Mesenchymal stem cell (in vitro differentiated cells and primary cell): ENCODE data around the gene DDTL.
"Not testable (repeated sequence)": the region's sequence is repeated elsewhere in the genome, so short reads cannot be mapped to it uniquely, and the experiment has no call there.

Experiments used
- DNase-seq: peaks from one replicate; pipeline ENCODE4 v3.0.0-alpha.2; 2013
- H2AFZ ChIP-seq: one replicate; pipeline ENCODE4 v1.6.1; 2013; ENCODE audit warnings: low read depth, mild to moderate bottlenecking, control low read depth, inconsistent platforms, low read length, moderate library complexity
- H2AK5ac ChIP-seq: 2 replicates; pipeline ENCODE4 v1.6.1; 2013; ENCODE audit warnings: low read length, moderate library complexity, mild to moderate bottlenecking, inconsistent platforms; ENCODE audit not compliant: severe bottlenecking
- H2BK120ac ChIP-seq: one replicate; pipeline ENCODE4 v1.6.1; 2013; ENCODE audit warnings: low read depth, mild to moderate bottlenecking, inconsistent platforms, low read length, moderate library complexity
- H2BK12ac ChIP-seq, 2 experiments: one replicate each; pipeline ENCODE4 v1.6.1; 2013; ENCODE audit warnings: inconsistent platforms in 2 of 2, low read length in 2 of 2, mild to moderate bottlenecking in 2 of 2, moderate library complexity in 2 of 2, control low read depth in 1 of 2
- H2BK15ac ChIP-seq: one replicate; pipeline ENCODE4 v1.6.1; 2013; ENCODE audit warnings: mild to moderate bottlenecking, low read depth, inconsistent platforms; ENCODE audit not compliant: poor library complexity, severe bottlenecking
- H2BK5ac ChIP-seq: 2 replicates; pipeline ENCODE4 v1.6.1; 2013; ENCODE audit warnings: low read depth, mild to moderate bottlenecking, low read length, control low read depth, inconsistent platforms; ENCODE audit not compliant: poor library complexity, severe bottlenecking
- H3K14ac ChIP-seq, 2 experiments: one replicate each; pipeline ENCODE4 v1.6.1; 2013; ENCODE audit warnings: inconsistent platforms in 2 of 2, low read length in 2 of 2, control low read depth in 1 of 2, mild to moderate bottlenecking in 1 of 2, moderate library complexity in 1 of 2
- H3K18ac ChIP-seq, 2 experiments: one replicate each; pipeline ENCODE4 v1.6.1; 2013; ENCODE audit warnings: inconsistent platforms in 2 of 2, low read length in 2 of 2, control low read depth in 1 of 2, low read depth in 1 of 2, mild to moderate bottlenecking in 1 of 2
- H3K23ac ChIP-seq, 2 experiments: one replicate each; pipeline ENCODE4 v1.6.1; 2013; ENCODE audit warnings: inconsistent platforms in 2 of 2, low read length in 2 of 2, mild to moderate bottlenecking in 2 of 2, moderate library complexity in 2 of 2, control low read depth in 1 of 2
- H3K27ac ChIP-seq: 2 replicates; pipeline ENCODE4 v1.5.1; 2013; ENCODE audit warnings: mild to moderate bottlenecking, moderate library complexity, low read length, control low read depth, inconsistent platforms; ENCODE audit not compliant: poor library complexity, severe bottlenecking
- H3K27me3 ChIP-seq, 2 experiments: 2 replicates each; pipeline versions ENCODE4 v1.6.1 to v1.7.0; 2013; ENCODE audit warnings: low read length in 2 of 2, mild to moderate bottlenecking in 2 of 2, moderate library complexity in 2 of 2, control low read depth in 1 of 2, inconsistent platforms in 1 of 2; ENCODE audit not compliant: control insufficient read depth in 1 of 2, insufficient read depth in 1 of 2
- H3K36me3 ChIP-seq, 2 experiments: 2 replicates each; pipeline versions ENCODE4 v1.6.1 to v1.7.0; 2013; ENCODE audit warnings: low read length in 2 of 2, control low read depth in 1 of 2, inconsistent platforms in 1 of 2, low read depth in 1 of 2, mild to moderate bottlenecking in 1 of 2; ENCODE audit not compliant: insufficient read depth in 2 of 2, control insufficient read depth in 1 of 2
- H3K4ac ChIP-seq, 2 experiments: one replicate each; pipeline ENCODE4 v1.6.1; 2013; ENCODE audit warnings: inconsistent platforms in 2 of 2, low read length in 2 of 2, mild to moderate bottlenecking in 2 of 2, moderate library complexity in 2 of 2, control low read depth in 1 of 2, low read depth in 1 of 2
- H3K4me1 ChIP-seq: 2 replicates; pipeline ENCODE4 v1.6.1; 2013; ENCODE audit warnings: low read depth, low read length, control low read depth; ENCODE audit not compliant: control insufficient read depth, insufficient read depth
- H3K4me2 ChIP-seq: 2 replicates; pipeline ENCODE4 v1.6.1; 2013; ENCODE audit warnings: low read length, mild to moderate bottlenecking, inconsistent platforms; ENCODE audit not compliant: poor library complexity, severe bottlenecking
- H3K4me3 ChIP-seq, 2 experiments: 2 replicates each; pipeline versions ENCODE4 v1.5.1 to v1.7.0; 2013; ENCODE audit warnings: low read length in 2 of 2, mild to moderate bottlenecking in 2 of 2, control low read depth in 1 of 2, low read depth in 1 of 2; ENCODE audit not compliant: insufficient read depth in 1 of 2
- H3K79me1 ChIP-seq: replicated peaks from 2 replicates; pipeline ENCODE4 v1.6.1; 2013; ENCODE audit warnings: mild to moderate bottlenecking, control low read depth, low read length, inconsistent platforms; ENCODE audit not compliant: poor library complexity, severe bottlenecking
- H3K9ac ChIP-seq: 2 replicates; pipeline ENCODE4 v1.7.0; 2013; ENCODE audit warnings: mild to moderate bottlenecking, low read length, moderate library complexity
- H3K9me3 ChIP-seq: 2 replicates; pipeline ENCODE4 v1.7.0; 2013; ENCODE audit warnings: mild to moderate bottlenecking, low read length; ENCODE audit not compliant: control insufficient read depth
- H4K8ac ChIP-seq: one replicate; pipeline ENCODE4 v1.6.1; 2013; ENCODE audit warnings: inconsistent platforms, mild to moderate bottlenecking, low read length, moderate library complexity
- H4K91ac ChIP-seq: one replicate; pipeline ENCODE4 v1.6.1; 2013; ENCODE audit warnings: mild to moderate bottlenecking, low read length, inconsistent platforms
- WGBS: methylation state at CpG from one replicate; pipeline ENCODE4 v1.1.7; 2013; ENCODE audit warnings: mixed read lengths; 5-methylcytosine and 5-hydroxymethylcytosine counted together

The DDTL gene

GRCh38 chr22:23999779-24000178 lies 33.1 kb downstream of the DDTL start:
- not testable (repeated sequence) for H3K27ac ChIP-seq, H2AK5ac ChIP-seq, H3K4me2 ChIP-seq, H3K9ac ChIP-seq, H4K91ac ChIP-seq, H3K14ac ChIP-seq, H2BK15ac ChIP-seq, H3K79me1 ChIP-seq, H2AFZ ChIP-seq, H3K27me3 ChIP-seq, H3K4ac ChIP-seq, H2BK12ac ChIP-seq, H3K36me3 ChIP-seq, H3K4me3 ChIP-seq, H4K8ac ChIP-seq, H3K23ac ChIP-seq, H2BK120ac ChIP-seq, H3K4me1 ChIP-seq, H3K9me3 ChIP-seq, H3K18ac ChIP-seq, H2BK5ac ChIP-seq, DNase-seq
- 87% methylated on average over 7 of the region's 7 CpGs for WGBS

- H3K4ac ChIP-seq = no peak overlapping the region
- peaks cover 5 to 7% of the 10 kb centered on the region in 2 experiments for H3K27me3 ChIP-seq
- H3K9me3 ChIP-seq = no peaks in the 10 kb centered on the region
- no peak overlapping the region for H3K14ac ChIP-seq
- no peak overlapping the region for H2BK12ac ChIP-seq
- peak overlapping the region; percentile 44 for H2BK15ac ChIP-seq
- H3K27ac ChIP-seq = no peak overlapping the region
- no peak for DNase-seq
- H3K4me2 ChIP-seq = no peak overlapping the region
- WGBS = 82% methylated on average over 9 of the region's 9 CpGs
- H3K4me3 ChIP-seq = no peak overlapping the region
- H2AK5ac ChIP-seq = no peak overlapping the region
- H3K23ac ChIP-seq = no peak overlapping the region
- H3K4me1 ChIP-seq = no peaks in the 10 kb centered on the region
- peak overlapping the region; percentile 43 for H4K91ac ChIP-seq
- no peaks in the 10 kb centered on the region for H3K36me3 ChIP-seq
- no peak overlapping the region for H2AFZ ChIP-seq
- H3K79me1 ChIP-seq = no peaks in the 10 kb centered on the region
- H2BK5ac ChIP-seq = no peak overlapping the region
- H2BK120ac ChIP-seq = no peak overlapping the region
- H4K8ac ChIP-seq = no peak overlapping the region
- no peak overlapping the region for H3K18ac ChIP-seq
- H3K9ac ChIP-seq = no peak overlapping the region
Measured at GRCh38 chr22:24001314-24001713, 34.6 kb downstream of the DDTL start.

GRCh38 chr22:24002272-24002671 lies 35.6 kb downstream of the DDTL start:
- no peak overlapping the region for H2BK15ac ChIP-seq
- no peaks in the 10 kb centered on the region for H3K4me1 ChIP-seq
- H3K27ac ChIP-seq = no peak overlapping the region
- DNase-seq = no peak
- no peak overlapping the region for H2BK120ac ChIP-seq
- no peak overlapping the region for H3K14ac ChIP-seq
- no peak overlapping the region for H4K91ac ChIP-seq
- 95% methylated on average over 6 of the region's 10 CpGs for WGBS
- no peak overlapping the region for H4K8ac ChIP-seq
- no peak overlapping the region for H3K23ac ChIP-seq
- no peak overlapping the region for H3K18ac ChIP-seq
- no peak overlapping the region for H2BK12ac ChIP-seq
- H2AFZ ChIP-seq = no peak overlapping the region
- no peak overlapping the region for H3K4ac ChIP-seq
- no peak overlapping the region for H3K4me2 ChIP-seq
- no peak overlapping the region for H2BK5ac ChIP-seq
- no peaks in the 10 kb centered on the region for H3K9me3 ChIP-seq
- no peaks in the 10 kb centered on the region for H3K79me1 ChIP-seq
- no peak overlapping the region for H2AK5ac ChIP-seq
- peaks cover 7 to 8% of the 10 kb centered on the region in 2 experiments for H3K27me3 ChIP-seq
- no peaks in the 10 kb centered on the region for H3K36me3 ChIP-seq
- no peak overlapping the region for H3K9ac ChIP-seq
- H3K4me3 ChIP-seq = no peak overlapping the region

- Histone ChIP-seq H3K9me3 (no peaks in the 10 kb centered on the region), H2BK15ac (no peak overlapping the region), H3K4me3 (no peak overlapping the region), H2AK5ac (no peak overlapping the region), H3K79me1 (no peaks in the 10 kb centered on the region), H2BK12ac (no peak overlapping the region), H3K18ac (no peak overlapping the region), H3K27ac (no peak overlapping the region), H3K4me1 (no peaks in the 10 kb centered on the region), H3K27me3 (peaks cover 7 to 8% of the 10 kb centered on the region in 2 experiments), H2BK5ac (no peak overlapping the region), H3K23ac (no peak overlapping the region), H3K9ac (no peak overlapping the region), H3K14ac (no peak overlapping the region), H3K36me3 (no peaks in the 10 kb centered on the region), H3K4me2 (no peak overlapping the region), H4K91ac (no peak overlapping the region), H3K4ac (no peak overlapping the region), H2AFZ (no peak overlapping the region), H4K8ac (no peak overlapping the region), H2BK120ac (no peak overlapping the region)
- DNase-seq = no peak
- WGBS = 87% methylated on average over 5 of the region's 5 CpGs
Measured at GRCh38 chr22:24002851-24003250, 36.2 kb downstream of the DDTL start.
